Amniotic epithelial cell (primary cell): Measurements from ENCODE around the gene CBX3.
"Not testable (repeated sequence)": the region's sequence is repeated elsewhere in the genome, so short reads cannot be mapped to it uniquely, and the experiment has no call there.

Experiments used
- DNase-seq: peaks from one replicate; pipeline ENCODE4 v3.0.0-alpha.2; 2010; ENCODE audit warnings: low read depth

The CBX3 gene

DNA sequence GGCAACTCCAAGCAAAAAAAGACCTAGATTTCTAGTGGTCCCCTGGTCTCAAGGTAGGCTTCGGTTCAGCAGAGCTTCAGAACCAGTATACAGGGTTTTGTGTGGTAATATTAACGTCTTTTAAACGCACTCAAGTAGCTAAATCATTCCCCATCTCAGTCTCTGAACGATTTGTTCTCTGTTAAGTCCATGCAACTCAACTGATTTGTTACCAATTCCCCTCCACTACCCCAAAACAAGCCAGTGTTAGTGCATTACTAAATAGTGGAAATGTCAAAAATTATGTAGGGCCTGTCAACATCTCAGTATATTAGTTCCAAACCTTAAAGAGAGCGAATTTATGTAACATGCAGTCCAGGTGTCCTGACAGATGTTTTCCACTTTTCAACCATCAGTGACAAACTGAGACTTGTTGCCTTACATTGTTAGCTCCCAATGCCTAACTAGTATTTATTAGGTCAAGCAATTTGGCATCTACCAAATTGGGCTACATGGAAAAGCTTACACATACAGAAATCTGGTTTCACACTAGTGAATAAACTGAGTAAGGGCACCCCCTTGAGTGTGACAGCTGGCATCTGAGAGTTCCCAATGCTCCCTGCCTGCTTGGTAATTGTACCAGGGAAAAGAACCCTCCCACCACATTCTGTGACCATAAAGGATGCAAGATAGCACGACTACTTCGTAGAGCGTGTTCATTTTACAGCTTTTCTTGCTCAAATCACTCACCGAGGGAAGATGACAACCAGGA, 13.2 kb upstream of the CBX3 start:
- no peak for DNase-seq

DNA sequence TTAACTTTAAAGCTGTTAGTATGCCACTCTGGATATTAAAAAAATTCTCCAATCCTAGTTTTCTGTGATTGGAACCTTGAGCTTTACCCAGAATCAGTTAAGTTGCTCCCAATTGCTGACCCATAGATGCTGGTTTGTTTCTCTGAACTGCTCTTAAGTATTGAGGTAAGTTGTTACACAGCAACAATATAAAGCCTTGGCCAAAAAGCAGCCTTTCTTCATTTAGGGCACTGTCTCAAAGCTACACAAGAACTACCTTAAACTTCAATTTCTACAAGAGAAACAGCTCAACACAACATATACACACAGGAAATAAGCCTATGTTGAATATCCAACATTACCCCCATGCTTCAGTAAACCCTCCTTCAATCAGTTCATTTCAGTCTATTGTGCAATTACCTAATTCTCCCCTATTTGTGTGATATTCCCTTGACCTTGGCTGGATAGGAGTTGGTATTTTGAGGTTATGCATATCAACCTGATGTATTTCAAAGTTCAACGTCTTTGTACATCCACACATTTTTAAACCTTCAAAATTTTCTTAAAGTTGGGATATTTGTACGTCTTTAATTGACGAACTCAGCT, 12.5 kb upstream of the CBX3 start:
- no peak for DNase-seq

DNA sequence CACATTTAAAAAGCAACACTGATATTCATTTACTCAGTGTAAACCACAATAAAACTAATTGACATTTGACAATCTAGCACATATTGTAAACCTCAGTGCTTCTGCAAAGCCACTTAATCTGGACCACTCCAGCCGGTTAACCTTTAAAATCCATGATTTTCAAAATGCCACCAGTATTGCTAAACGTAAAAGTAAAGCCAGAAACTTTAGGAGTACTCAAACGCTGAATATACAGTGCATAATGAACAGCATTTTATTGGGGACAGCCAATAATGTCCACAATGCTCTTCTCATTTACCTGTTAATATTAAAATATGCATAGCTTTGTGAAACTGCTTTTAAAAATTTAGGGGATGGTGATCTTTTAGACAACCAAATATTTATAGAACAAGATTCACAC, 11.8 kb upstream of the CBX3 start:
- no peak for DNase-seq

DNA sequence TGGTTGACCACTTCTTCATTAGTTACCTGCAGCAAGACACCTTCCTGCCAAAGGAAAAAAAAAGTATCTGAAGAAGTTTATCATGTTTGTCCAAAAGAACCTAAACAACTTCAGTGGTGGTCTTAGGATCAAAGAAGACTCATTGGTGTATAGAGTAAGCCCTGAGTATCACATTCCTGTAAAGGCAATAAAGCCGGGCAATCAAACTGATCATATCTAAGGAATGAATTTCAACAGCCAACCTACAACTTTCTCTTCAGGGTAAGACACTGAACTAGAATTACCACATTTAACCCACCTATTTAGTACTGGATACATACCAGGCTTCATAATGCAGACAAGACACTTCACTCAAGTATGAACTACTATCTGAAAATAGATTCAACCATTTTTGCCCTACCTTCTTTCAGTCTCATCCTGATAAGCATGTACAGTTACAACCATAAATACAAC, 11.1 kb upstream of the CBX3 start:
- no peak for DNase-seq

DNA sequence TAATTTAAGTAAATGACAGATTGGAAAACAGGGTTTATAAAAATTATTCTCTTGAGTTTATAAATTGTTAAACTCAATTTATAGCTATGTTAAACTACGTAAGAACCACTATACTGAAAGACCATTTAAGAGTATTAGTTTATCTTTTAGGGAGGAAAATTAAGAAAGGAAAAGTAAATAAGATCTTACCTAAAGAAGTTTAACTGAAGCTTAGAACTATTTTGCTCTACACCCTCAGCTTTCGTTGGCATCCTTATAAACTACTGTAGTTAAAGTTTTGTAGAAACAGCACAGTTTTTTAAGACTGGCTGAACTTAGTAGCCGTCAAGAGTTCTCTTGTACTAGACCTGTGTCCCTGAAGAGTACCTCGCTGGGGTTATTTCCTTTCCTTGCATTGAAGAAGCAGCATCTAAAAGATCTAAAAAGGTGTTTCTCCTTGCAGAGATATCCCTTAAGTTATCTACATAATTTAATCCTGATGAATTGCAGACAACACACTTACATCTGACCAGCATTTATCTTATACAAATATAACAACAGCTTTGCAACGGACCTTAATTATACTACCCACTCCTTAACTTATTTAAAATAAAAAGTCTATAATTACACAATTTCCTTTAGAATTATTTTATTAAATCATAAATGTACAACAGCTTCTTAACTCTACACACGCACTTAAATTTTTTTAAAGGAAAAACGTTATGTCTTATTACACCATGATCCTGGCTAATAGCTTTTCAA, 10.1 kb upstream of the CBX3 start:
- DNase-seq = no peak

DNA sequence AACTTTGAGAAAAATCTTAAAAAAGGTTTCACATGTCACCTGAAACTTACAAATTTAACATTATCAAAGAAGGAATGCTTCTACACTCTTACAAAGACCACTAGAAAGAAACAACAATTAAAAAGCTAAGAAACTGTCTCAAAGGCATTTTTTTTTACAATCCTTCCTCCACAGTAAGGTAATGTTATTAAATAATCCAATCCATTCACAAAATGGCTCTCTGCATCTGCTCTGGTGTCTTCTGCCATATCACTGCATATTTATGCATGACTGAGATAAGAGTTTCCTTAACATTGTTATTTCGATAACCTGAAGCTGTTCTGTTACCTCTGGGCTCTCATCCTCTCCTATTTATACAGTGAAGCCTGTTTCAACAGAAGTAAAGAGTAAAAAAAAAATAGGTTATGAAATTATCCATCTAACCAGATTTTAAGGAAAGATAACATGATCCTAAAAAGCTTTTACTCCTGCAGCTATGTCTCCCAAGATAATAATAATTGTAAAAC, 9.5 kb upstream of the CBX3 start:
- DNase-seq = no peak

DNA sequence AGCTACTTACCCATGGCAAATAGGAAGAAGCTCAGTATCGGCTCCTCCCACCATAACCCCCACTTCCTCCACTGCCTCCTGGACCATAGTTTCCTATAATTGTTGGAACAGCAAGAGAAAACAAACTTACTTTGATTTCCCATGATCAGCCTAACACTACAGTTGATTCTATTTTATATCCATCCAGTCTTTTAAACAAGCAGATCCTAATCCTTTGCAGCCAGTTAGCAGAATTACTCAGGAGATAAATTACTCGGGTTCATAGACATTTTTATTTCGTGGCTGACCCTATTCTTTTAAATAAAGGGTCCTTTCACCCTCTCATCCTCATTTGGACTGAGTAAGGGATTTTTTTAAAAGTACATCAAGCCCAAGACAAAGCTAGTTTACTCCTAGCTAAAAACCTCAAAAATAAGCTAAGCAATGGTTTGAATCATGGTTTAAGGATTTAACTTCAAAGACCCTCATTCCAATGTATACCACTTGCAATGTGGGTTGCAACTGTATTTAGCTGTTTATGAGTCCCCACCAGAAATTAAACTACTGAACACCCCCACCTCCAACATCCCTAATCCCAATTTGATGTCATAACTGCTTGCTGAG, 9.0 kb upstream of the CBX3 start:
- DNase-seq = no peak

DNA sequence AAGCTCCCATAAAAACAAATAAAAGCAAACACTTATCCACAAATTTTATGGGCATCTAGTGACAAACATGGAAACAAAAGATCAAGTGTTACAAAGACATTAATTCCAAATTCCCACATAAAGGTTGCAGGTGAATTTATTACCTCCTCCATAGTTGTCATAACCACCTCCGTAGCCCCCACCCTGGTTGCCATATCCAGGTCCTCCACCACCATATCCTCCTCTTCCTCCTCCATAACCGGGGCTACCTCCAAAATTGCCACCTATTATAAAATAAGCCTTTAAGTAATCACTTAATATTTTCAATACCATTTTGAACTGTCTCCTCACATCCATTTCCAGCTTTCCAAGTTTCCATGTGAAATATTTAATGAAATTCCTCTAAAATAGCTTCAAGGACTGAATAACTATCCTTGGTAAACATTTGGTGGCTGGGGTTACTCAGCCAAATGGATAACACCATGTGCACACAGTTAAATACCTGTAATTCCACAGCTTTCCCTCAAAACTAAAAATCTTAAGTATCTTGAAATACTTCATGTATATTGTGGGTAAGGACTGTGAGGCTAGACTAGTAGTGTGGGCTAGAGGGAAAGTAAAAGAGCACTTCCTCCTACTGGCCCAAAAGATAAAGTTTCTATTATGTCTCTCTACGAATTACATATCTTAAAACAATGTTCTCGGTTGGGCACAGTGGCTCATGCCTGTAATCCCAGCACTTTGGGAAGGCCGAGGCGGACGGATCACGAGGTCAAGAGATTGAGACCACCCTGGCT, 7.9 kb upstream of the CBX3 start:
- DNase-seq = no peak

DNA sequence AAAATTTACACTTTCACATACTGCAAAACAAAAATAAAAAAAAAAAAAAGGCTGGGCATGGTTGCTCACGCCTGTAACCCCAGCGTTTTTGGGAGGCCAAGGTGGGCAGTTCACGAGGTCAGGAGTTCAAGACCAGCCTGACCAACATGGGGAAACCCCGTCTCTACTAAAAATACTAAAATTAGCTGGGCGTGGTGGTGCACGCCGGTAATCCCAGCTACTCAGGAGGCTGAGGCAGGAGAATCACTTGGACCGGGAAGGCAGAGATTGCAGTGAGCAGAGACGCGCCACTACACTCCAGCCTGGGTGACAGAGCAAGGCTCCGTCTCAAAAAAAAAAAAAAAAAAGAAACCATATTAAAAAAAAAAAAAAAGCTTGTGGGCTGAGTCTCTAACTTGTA, 6.8 kb upstream of the CBX3 start:
- DNase-seq = not testable (repeated sequence)

DNA sequence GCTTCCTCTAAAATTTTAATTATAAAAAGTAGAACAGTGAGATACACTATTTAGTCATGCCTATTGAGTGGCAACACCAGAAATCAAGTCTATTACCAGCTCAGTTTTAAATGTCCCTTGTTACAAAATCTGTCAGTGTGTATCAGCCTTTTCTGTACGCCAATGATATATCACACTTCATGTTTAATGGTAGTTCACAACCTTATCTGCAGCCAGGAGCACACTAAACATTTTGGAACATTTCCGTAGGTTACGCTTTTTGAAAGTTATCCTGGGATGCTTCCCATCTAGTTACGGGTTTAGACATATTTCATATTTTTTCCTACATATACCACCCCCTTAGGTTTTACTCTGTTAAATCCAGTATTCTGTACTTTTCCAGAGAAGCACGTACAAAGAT, 6.4 kb upstream of the CBX3 start:
- DNase-seq = no peak

DNA sequence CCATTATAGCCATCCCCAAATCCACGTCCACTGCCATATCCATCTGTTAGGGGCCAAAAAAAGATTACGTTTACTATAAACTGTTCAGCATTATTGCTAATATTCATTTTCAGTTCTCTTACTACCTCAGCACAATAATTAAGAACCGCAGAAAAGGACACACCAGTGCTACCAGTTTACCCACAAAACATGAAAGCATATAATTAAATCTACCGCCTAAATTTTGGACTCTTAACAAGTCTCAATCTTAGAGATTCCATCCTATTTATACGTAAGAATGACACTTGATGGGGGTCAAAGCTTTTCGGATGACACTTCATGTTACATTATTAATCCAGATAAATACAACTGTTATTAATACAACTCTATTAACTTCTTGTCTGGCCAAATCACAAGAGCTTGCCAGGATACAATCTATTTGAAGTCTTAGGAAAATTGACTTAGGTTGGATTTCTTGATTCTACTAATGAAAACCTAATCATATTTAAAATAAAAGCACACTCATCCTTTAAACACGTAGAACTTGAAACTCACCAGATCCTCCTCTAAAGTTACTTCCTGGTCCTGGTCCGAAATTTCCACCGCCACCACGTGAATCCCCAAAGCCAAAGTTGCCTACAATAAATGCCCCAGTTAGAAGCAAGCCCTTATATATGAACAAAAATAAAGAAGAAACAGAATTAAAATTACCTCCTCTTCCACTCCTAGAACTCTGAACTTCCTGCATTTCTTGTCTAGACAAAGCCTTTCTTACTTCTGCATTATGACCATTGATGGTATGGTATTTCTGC, 5.5 kb upstream of the CBX3 start:
- no peak for DNase-seq

DNA sequence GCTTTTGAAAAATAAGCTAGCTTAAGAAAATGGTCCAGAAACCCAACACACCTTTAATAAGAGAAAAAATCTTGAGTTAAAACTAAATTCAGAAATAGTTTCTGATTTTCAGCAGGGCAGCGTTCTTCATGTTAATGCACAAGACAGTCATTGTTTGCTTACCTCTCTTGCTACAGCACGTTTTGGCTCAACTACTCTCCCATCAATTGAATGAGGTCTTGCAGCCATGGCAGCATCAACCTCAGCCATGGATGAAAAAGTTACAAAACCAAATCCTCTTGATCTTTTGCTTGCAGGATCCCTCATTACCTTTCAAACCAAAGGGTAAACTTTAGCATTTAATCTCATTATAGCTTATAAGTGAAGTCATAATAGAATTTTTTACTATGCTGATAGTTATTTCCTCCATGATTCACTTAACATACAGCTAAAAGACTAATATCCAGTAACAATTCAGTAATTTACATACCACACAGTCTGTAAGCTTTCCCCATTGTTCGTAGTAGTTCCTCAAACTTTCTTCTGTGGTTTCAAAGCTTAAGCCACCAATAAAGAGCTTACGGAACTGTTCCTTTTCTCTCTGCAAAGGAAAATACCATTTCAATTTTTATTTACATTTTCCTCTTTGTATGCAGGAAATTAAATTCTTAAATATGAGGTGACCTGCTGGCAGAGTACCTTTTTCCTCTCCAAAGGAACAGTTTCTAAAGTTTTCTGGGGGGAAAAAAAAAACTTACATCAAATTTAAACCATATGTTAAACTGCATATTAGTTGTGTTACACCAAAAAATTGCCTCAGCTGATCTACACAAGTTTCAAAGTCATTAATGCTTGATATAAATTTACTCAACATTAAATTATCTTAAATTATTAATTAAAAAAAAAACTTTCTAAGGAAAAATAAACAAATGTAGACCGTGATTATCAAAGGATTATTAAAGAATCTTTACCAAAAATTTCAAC, 4.1 kb upstream of the CBX3 start:
- DNase-seq = no peak

DNA sequence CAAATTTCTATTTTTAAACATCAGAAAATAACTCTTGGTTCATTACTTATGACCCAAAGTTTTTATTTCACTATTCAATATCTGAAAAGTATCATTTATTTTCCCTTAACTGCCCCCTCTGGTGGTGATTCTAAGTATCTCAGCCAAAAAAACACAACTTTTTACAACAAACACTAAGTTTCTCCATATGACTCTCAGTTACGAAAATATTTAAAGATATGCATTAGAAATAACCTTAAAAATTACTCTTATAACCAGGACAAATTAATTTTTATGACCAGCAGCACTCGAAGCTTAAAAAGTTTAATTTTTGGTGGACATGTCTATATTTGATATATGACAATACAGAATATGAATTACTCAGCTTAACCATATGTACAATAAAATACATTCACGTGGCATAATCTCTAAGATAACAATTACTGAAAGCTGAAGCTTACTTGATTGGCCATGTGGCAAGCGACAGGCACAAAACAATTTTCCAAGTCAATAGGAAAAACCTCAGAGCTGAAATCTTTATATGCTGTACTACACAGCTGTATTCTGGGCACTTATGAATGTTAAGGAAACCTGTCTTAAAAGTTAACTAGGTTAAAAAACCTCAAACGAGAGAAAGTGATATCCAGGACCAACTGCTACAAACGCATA, 3.3 kb upstream of the CBX3 start:
- DNase-seq = no peak

DNA sequence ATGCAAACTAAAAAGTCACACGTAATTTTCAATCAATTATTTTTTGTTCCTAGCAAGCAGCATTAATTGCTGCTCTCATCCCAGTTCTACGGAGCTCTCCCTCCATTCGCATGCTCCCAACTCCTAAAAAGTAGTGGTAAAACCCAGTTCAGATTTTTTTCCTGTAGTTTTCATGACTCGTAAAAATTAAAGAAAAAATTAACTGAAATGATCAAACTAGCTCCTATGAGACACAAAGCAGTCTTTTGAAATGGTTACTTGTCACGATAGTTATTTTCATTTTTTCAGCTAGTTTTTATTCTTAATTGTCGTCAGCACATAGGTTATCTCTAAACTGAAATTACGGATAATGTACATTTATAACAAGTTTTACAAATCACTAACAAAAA, 2.8 kb upstream of the CBX3 start:
- DNase-seq = no peak

DNA sequence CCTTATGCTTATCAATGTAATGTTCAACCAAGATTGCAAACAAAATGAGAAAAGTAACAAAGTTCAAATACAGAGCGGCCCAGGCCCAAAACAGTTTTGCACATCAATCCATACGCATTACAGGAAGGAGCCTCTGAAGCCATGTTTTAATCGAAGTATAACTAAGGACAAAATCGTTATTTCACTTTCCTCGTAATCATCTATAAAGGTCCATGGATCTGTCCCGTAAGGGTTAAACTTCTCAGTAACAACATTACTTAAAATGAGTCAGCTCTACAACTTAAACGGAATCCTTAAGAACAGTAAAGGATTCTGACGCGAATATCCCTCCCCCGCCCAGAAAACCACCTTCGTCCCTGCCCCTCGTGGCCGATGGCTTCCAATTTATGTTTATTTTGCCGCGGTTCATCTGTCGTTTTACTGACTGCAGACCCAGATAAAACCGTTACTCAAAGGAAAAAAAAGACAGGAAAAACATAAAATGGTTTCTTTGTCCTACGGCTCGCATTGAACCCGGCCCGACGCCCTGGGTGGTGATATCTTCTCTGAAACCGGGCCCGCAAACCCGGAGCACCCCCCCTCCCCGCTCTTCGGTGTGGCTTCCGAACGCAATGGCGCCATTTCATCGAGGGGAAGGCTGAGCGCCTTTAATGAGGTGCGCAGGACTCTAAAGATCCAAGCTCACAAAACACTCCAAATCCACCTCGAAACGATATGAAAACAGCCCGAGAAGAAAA, 2.1 kb upstream of the CBX3 start:
- no peak for DNase-seq

DNA sequence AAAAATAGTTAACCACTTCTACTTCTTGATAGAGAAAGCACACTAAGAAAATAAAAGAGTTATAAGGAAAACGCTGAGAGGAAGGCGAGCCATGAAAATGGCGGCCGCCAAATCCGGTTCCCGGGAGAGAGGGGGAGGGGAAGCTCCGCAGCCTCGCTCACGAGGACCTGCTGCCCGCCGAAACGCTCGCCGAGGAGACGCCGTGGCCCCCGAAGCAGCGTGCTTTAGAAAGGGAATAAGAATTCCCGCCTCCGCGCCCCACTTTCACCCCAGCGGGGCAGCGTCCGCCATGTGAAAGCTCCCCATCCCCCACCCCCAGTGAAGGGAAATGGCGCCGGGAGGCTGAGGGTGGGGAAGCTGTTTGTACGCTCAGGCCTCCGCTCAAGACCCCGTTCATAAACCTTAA, 1.5 kb upstream of the CBX3 start:
- DNase-seq = no peak

DNA sequence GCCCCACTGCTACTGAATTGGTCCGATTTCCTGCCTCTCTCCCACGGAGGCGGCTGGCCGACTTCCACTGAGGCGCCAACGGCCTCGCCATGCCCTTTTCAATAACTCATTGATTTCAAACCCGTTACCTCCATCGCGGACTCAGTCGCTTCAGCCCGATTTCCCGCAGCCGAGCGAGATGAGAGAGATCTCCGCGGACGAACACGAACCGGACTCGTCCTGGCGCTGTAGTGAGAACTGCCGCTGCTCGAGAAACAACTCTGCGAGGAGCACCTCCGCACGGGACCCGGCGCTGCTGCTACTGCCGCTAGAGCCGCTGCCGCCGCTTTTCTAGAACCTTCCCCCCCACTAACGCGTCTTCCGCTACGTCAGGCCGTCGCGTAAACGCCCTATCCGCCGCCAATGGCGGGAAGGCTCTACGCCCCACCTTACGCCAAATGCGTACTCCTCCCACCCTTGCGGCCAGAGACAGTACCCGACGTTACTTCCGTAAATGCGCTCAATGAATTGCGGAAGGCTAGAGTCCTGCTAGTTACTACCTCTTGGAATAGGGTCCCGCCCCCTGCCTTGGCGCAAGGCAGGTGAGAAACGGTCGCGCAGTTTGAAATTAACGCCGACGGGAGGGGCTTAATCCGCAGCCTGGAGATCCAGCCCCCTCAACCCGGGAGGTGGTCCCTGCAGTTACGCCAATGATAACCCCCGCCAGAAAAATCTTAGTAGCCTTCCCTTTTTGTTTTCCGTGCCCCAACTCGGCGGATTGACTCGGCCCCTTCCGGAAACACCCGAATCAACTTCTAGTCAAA, 900 bp upstream of the CBX3 start, which contains the start of gene HNRNPA2B1:
Gene HNRNPA2B1, minus strand, starts transcription at position 303 of the 803 bp plus-strand sequence. Its CDS starts 169 bp downstream, at position 134.
- peak; percentile 96 for DNase-seq
